PC-3 (cell line): ENCODE results near the gene NRN1. TPM values are rescaled to one million over a fixed set of nuclear protein-coding genes. Genes with fewer than 3 reads are reported as not detected.

ENCODE experiments used
- ATAC-seq: fragments of 200-7000 bp; cut with Tn5 transposase; 2 replicates; pipeline ENCODE4 v1.9.1; 2020; ENCODE audit warnings: mild to moderate bottlenecking, moderate library complexity
- BruUV-seq: library from RNA; stranded (reverse); fragments of 400-500 nt; replicated peaks from 2 replicates; lab custom pipeline; 2021; lab: Mats Ljungman, UMichigan
- CTCF ChIA-PET: fragments of 300-600 bp; sonication (Branson Sonifier 250); formaldehyde crosslinking; loops from one replicate; lab custom pipeline; 2022; ENCODE audit warnings: antibody characterized with exemption; lab: Charles Lee
- POLR2A ChIA-PET: fragments of 300-600 bp; sonication (Branson Sonifier 250); formaldehyde crosslinking; loops from one replicate; lab custom pipeline; 2022; ENCODE audit warnings: antibody characterized with exemption; ENCODE audit not compliant: unreplicated experiment; lab: Charles Lee
- DNase-seq: peaks from one replicate; pipeline ENCODE4 v3.0.0-alpha.2; 2015
- H2AFZ ChIP-seq: fragments of 300-600 bp; sonication (generic); 2 replicates; pipeline ENCODE4 v1.6.0; 2016; ENCODE audit warnings: antibody characterized with exemption, low read length
- H3F3A ChIP-seq: fragments of 300-600 bp; sonication (generic); one replicate; pipeline ENCODE4 v1.6.0; 2017; ENCODE audit warnings: antibody characterized with exemption, low read length, control low read depth, mild to moderate bottlenecking; ENCODE audit not compliant: unreplicated experiment
- H3K27ac ChIP-seq: fragments of 300-600 bp; sonication (generic); 2 replicates; pipeline ENCODE4 v1.5.1; 2016; ENCODE audit warnings: mild to moderate bottlenecking, low read length
- H3K27me3 ChIP-seq: fragments of 300-600 bp; sonication (generic); 2 replicates; pipeline ENCODE4 v1.6.1; 2016; ENCODE audit warnings: low read length, mixed read lengths
- H3K36me3 ChIP-seq: fragments of 300-600 bp; sonication (generic); 2 replicates; pipeline ENCODE4 v1.6.1; 2016; ENCODE audit warnings: low read depth, mixed run types, low read length, mixed read lengths
- H3K4me1 ChIP-seq: fragments of 300-600 bp; sonication (generic); 2 replicates; pipeline ENCODE4 v1.5.1; 2016; ENCODE audit warnings: low read length; ENCODE audit not compliant: insufficient read depth
- H3K4me2 ChIP-seq: fragments of 300-600 bp; sonication (generic); 2 replicates; pipeline ENCODE4 v1.6.0; 2016; ENCODE audit warnings: low read length
- H3K4me3 ChIP-seq: fragments of 300-600 bp; sonication (generic); 2 replicates; pipeline ENCODE4 v1.5.1; 2016; ENCODE audit warnings: mild to moderate bottlenecking, low read length, mixed read lengths
- H3K79me2 ChIP-seq: fragments of 300-600 bp; sonication (generic); 2 replicates; pipeline ENCODE4 v1.6.1; 2017; ENCODE audit warnings: low read length, mixed read lengths
- H3K9ac ChIP-seq: fragments of 300-600 bp; sonication (generic); 2 replicates; pipeline ENCODE4 v1.6.0; 2016; ENCODE audit warnings: mild to moderate bottlenecking, low read length
- H3K9me2 ChIP-seq: fragments of 300-600 bp; sonication (generic); replicated peaks from 2 replicates; pipeline ENCODE4 v1.6.1; 2016; ENCODE audit warnings: mixed run types, low read length, mixed read lengths
- H3K9me3 ChIP-seq: fragments of 300-600 bp; sonication (generic); 2 replicates; pipeline ENCODE4 v1.6.1; 2016; ENCODE audit warnings: low read length, mixed read lengths
- H4K20me1 ChIP-seq: fragments of 300-600 bp; sonication (generic); 2 replicates; pipeline ENCODE4 v1.6.1; 2016; ENCODE audit warnings: low read length, mixed read lengths
- CTCF ChIP-seq: fragments of 300-600 bp; sonication (generic); conservative IDR thresholded peaks from 2 replicates; pipeline ENCODE4 v1.5.1; 2017; ENCODE audit warnings: antibody characterized with exemption, low read depth, mild to moderate bottlenecking, low read length
- EZH2 ChIP-seq: fragments of 300-600 bp; sonication (generic); IDR thresholded peaks from one replicate; pipeline ENCODE4 v1.6.1; 2017; ENCODE audit warnings: antibody characterized with exemption, mild to moderate bottlenecking, low read length; ENCODE audit not compliant: unreplicated experiment
- EZH2phosphoT487 ChIP-seq: fragments of 300-600 bp; sonication (generic); IDR thresholded peaks from 2 replicates; pipeline ENCODE4 v1.6.1; 2018; ENCODE audit warnings: mild to moderate bottlenecking, antibody characterized with exemption, low read length, borderline replicate concordance
- intact Hi-C: fragments of 100-400 bp; cut with micrococcal nuclease; formaldehyde crosslinking; loops from 2 replicates; pipeline ENCODE4 v1.9.0; 2023
- total RNA-seq: library from RNA; depleted of rRNA; stranded (reverse); fragments of >200 nt; gene quantifications from 2 replicates; pipeline ENCODE4 v1.2.3, GENCODE V29; 2014

NRN1 gene
- total RNA-seq, 1 experiment from 2014 or later = not detected

DNA sequence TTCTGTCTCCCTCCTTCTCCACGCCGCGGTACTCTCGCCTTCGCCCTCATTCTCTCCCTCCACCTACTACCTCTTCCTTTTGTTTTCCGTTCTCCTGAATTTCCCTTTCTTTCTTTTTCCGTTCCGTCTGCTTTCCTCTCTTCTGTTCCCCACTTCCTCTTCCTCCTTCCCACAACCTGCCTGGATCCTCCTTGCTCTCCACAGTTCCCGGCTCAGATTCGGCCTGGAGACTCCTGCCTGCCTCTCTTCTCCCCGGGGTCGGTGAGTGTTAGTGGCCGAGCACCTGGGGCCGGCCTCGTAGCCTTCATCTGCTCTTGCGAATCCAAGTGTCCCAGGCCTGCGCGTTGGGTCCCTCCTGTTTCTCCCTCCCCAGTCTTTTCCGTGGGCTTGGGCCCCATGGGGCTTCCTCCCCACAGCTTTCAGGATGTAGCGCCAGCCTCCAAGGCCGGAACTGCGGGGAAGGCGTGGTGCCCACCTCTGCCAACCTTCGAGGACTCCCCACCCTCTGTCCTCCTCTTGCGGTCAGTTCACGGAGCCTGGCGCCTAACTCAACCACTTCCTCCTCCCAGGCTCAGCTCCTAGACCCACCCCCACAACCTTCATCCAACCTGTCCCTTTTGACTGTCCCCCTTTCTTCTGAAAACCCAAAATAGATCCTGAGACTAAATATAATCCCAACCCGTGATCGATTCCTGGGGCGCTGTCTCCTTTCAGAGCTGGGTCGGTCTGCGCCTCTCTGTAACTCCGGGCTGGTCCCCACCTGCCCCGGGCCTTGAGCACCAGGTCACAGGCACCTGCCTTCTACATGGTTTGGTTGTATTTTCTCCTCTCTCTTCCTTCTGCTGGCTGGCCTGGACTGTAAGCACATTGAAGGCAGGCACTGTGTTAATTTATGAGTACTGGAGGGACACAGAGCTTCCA is 6.8 kb downstream of the NRN1 start:
- CTCF ChIA-PET = no interaction called here
- Histone ChIP-seq H3K79me2 (no peaks in the 10 kb centered on the region), H3K27me3 (0 out of 2 replicates have a peak, but pooled peaks cover 1% of the 10 kb centered on the region), H3K36me3 (no peaks in the 10 kb centered on the region), H4K20me1 (no peaks in the 10 kb centered on the region), H2AFZ (no peak overlapping the region), H3K4me2 (no peak overlapping the region), H3K4me3 (no peak overlapping the region), H3K9me2 (no peaks in the 10 kb centered on the region), H3F3A (no peaks in the 10 kb centered on the region), H3K27ac (no peak overlapping the region), H3K4me1 (no peaks in the 10 kb centered on the region), H3K9ac (no peak overlapping the region), H3K9me3 (no peaks in the 10 kb centered on the region)
- no TSS peak for BruUV-seq
- POLR2A ChIA-PET = no interaction called here
- DNase-seq = no peak
- ATAC-seq = no peak
- intact Hi-C loops = no loop called here
- no peak for TF ChIP-seq EZH2
- no peak for TF ChIP-seq CTCF
- no peak for TF ChIP-seq EZH2phosphoT487

GRCh38 chr6:5998711-5999687 is 7.7 kb downstream of the NRN1 start:
- CTCF ChIA-PET = no interaction called here
- Histone ChIP-seq H3K27me3 (no peaks in the 10 kb centered on the region), H3K36me3 (no peaks in the 10 kb centered on the region)

More at GRCh38 chr6:5998711-5999687, 7.7 kb downstream of the NRN1 start:
- intact Hi-C loops = no loop called here
- ATAC-seq (no peak), DNase-seq (no peak)
- Histone ChIP-seq H3F3A (no peaks in the 10 kb centered on the region), H3K9me3 (no peaks in the 10 kb centered on the region), H3K79me2 (no peaks in the 10 kb centered on the region), H4K20me1 (no peaks in the 10 kb centered on the region), H3K4me2 (no peak overlapping the region), H3K4me3 (no peak overlapping the region), H3K27ac (no peak overlapping the region), H3K4me1 (no peaks in the 10 kb centered on the region), H2AFZ (no peak overlapping the region), H3K9ac (no peak overlapping the region), H3K9me2 (no peaks in the 10 kb centered on the region)
- POLR2A ChIA-PET = no interaction called here
- TF ChIP-seq CTCF = no peak
- TF ChIP-seq EZH2 = no peak
- TF ChIP-seq EZH2phosphoT487 = no peak
- BruUV-seq = no TSS peak
